Activated CD4-positive, alpha-beta T cell treated with anti-CD3 and anti-CD28 coated beads, Interleukin-2, amount 10 ng/mL, durations not matched to agents 24 days and 14 days (primary cell): ENCODE results near the gene CXCL1. TPM values are rescaled to one million over a fixed set of nuclear protein-coding genes. Genes with fewer than 3 reads are reported as not detected.
"Not testable (repeated sequence)": the region's sequence is repeated elsewhere in the genome, so short reads cannot be mapped to it uniquely, and the experiment has no call there.

Experiments
- DNase-seq: peaks from one replicate; pipeline ENCODE4 v3.0.0; 2022
- H3K27ac Mint-ChIP-seq: one replicate; pipeline ENCODE4 v1.8.0; 2022; ENCODE audit warnings: mild to moderate bottlenecking, mixed read lengths
- H3K27me3 Mint-ChIP-seq: one replicate; pipeline ENCODE4 v1.8.0; 2022; ENCODE audit warnings: mixed read lengths
- H3K36me3 Mint-ChIP-seq: one replicate; pipeline ENCODE4 v1.8.0; 2022; ENCODE audit warnings: low read depth, mild to moderate bottlenecking, mixed read lengths
- H3K4me1 Mint-ChIP-seq: one replicate; pipeline ENCODE4 v1.8.0; 2021; ENCODE audit warnings: mixed read lengths
- H3K4me3 Mint-ChIP-seq: one replicate; pipeline ENCODE4 v1.8.0; 2022; ENCODE audit warnings: mild to moderate bottlenecking, moderate library complexity, mixed read lengths
- H3K9me3 Mint-ChIP-seq: one replicate; pipeline ENCODE4 v1.8.0; 2021; ENCODE audit warnings: mixed read lengths
- intact Hi-C: fragments of 100-400 bp; cut with micrococcal nuclease; formaldehyde crosslinking; loops from one replicate; pipeline ENCODE4 v1.15.1; 2023
- total RNA-seq: library from RNA; stranded (reverse); gene quantifications from 2 replicates; pipeline ENCODE4 v1.2.3, GENCODE V29; 2022

CXCL1 gene
- total RNA-seq, 1 donor from 2014 or later = not detected

GRCh38 chr4:73872316-73873108 is 3.3 kb downstream of the CXCL1 start:
- H3K36me3 Mint-ChIP-seq = no peaks in the 10 kb centered on the region
- DNase-seq = no peak
- H3K27me3 Mint-ChIP-seq = peaks cover 31% of the 10 kb centered on the region
- H3K4me1 Mint-ChIP-seq = no peaks in the 10 kb centered on the region
- H3K9me3 Mint-ChIP-seq = no peaks in the 10 kb centered on the region
- H3K4me3 Mint-ChIP-seq = no peak overlapping the region
- H3K27ac Mint-ChIP-seq = no peak overlapping the region
- intact Hi-C loops = no loop called here

GRCh38 chr4:73874386-73874785 is 5.2 kb downstream of the CXCL1 start:
- no peaks in the 10 kb centered on the region for H3K9me3 Mint-ChIP-seq
- no peak overlapping the region for H3K4me3 Mint-ChIP-seq
- no peaks in the 10 kb centered on the region for H3K4me1 Mint-ChIP-seq
- no peak for DNase-seq
- no peak overlapping the region for H3K27ac Mint-ChIP-seq
- H3K27me3 Mint-ChIP-seq = peaks cover 17% of the 10 kb centered on the region
- intact Hi-C loops = no loop called here
- H3K36me3 Mint-ChIP-seq = no peaks in the 10 kb centered on the region

GRCh38 chr4:73875401-73875800 is 6.2 kb downstream of the CXCL1 start:
- Mint-ChIP-seq H3K27ac (no peak overlapping the region), H3K9me3 (no peaks in the 10 kb centered on the region), H3K36me3 (no peaks in the 10 kb centered on the region), H3K27me3 (peaks cover 7% of the 10 kb centered on the region), H3K4me3 (no peak overlapping the region), H3K4me1 (no peaks in the 10 kb centered on the region)
- DNase-seq = no peak
- intact Hi-C loops = no loop called here

GRCh38 chr4:73883306-73883705 is 14.1 kb downstream of the CXCL1 start:
- H3K9me3 Mint-ChIP-seq = no peaks in the 10 kb centered on the region
- no peak overlapping the region for H3K27ac Mint-ChIP-seq
- H3K4me1 Mint-ChIP-seq = peaks cover 3% of the 10 kb centered on the region
- intact Hi-C loops = no loop called here
- no peaks in the 10 kb centered on the region for H3K36me3 Mint-ChIP-seq
- no peak overlapping the region for H3K4me3 Mint-ChIP-seq
- H3K27me3 Mint-ChIP-seq = peaks cover 5% of the 10 kb centered on the region
- DNase-seq = no peak

GRCh38 chr4:73885574-73886267 is 16.5 kb downstream of the CXCL1 start:
- peaks cover 3% of the 10 kb centered on the region for H3K4me1 Mint-ChIP-seq
- no peak overlapping the region for H3K27ac Mint-ChIP-seq
- no peaks in the 10 kb centered on the region for H3K9me3 Mint-ChIP-seq
- H3K4me3 Mint-ChIP-seq = no peak overlapping the region
- intact Hi-C loops = no loop called here
- H3K36me3 Mint-ChIP-seq = no peaks in the 10 kb centered on the region
- DNase-seq = no peak
- peaks cover 5% of the 10 kb centered on the region for H3K27me3 Mint-ChIP-seq

- Mint-ChIP-seq H3K9me3 (no peaks in the 10 kb centered on the region), H3K27me3 (no peaks in the 10 kb centered on the region), H3K4me3 (no peak overlapping the region), H3K27ac (no peak overlapping the region), H3K36me3 (no peaks in the 10 kb centered on the region), H3K4me1 (no peaks in the 10 kb centered on the region)
- intact Hi-C loops = no loop called here
- no peak for DNase-seq
These were observed 22.1 kb downstream of the CXCL1 start for GRCh38 chr4:73891326-73891725.

GRCh38 chr4:73891739-73892405 is 22.7 kb downstream of the CXCL1 start:
- DNase-seq = no peak
- no peak overlapping the region for H3K27ac Mint-ChIP-seq
- no peaks in the 10 kb centered on the region for H3K27me3 Mint-ChIP-seq
- H3K4me1 Mint-ChIP-seq = no peaks in the 10 kb centered on the region
- H3K9me3 Mint-ChIP-seq = no peaks in the 10 kb centered on the region
- H3K4me3 Mint-ChIP-seq = no peak overlapping the region
- H3K36me3 Mint-ChIP-seq = no peaks in the 10 kb centered on the region
- intact Hi-C loops = no loop called here

- no peaks in the 10 kb centered on the region for H3K27me3 Mint-ChIP-seq
- no peak overlapping the region for H3K27ac Mint-ChIP-seq
- H3K36me3 Mint-ChIP-seq = no peaks in the 10 kb centered on the region
These were observed 23.8 kb downstream of the CXCL1 start for GRCh38 chr4:73892966-73893365.

GRCh38 chr4:73894001-73894400 is 24.8 kb downstream of the CXCL1 start:
- H3K9me3 Mint-ChIP-seq = no peaks in the 10 kb centered on the region
- H3K36me3 Mint-ChIP-seq = no peaks in the 10 kb centered on the region
- H3K4me1 Mint-ChIP-seq = no peaks in the 10 kb centered on the region
- DNase-seq = no peak
- intact Hi-C loops = no loop called here
- no peaks in the 10 kb centered on the region for H3K27me3 Mint-ChIP-seq
- H3K4me3 Mint-ChIP-seq = no peak overlapping the region
- H3K27ac Mint-ChIP-seq = no peak overlapping the region

More at GRCh38 chr4:73892966-73893365, 23.8 kb downstream of the CXCL1 start:
- no peak for DNase-seq
- Mint-ChIP-seq H3K4me1 (no peaks in the 10 kb centered on the region), H3K4me3 (no peak overlapping the region), H3K9me3 (no peaks in the 10 kb centered on the region)
- intact Hi-C loops = no loop called here

GRCh38 chr4:73895201-73896175 is 26.3 kb downstream of the CXCL1 start:
- no peak for DNase-seq
- Mint-ChIP-seq H3K4me3 (no peak overlapping the region), H3K9me3 (no peaks in the 10 kb centered on the region), H3K36me3 (no peaks in the 10 kb centered on the region), H3K27me3 (no peaks in the 10 kb centered on the region), H3K27ac (no peak overlapping the region), H3K4me1 (no peaks in the 10 kb centered on the region)
- intact Hi-C loops = no loop called here

GRCh38 chr4:73896416-73896815 is 27.2 kb downstream of the CXCL1 start:
- intact Hi-C loops = no loop called here
- no peaks in the 10 kb centered on the region for H3K27me3 Mint-ChIP-seq
- H3K4me1 Mint-ChIP-seq = no peaks in the 10 kb centered on the region
- H3K9me3 Mint-ChIP-seq = no peaks in the 10 kb centered on the region
- no peak for DNase-seq
- H3K27ac Mint-ChIP-seq = no peak overlapping the region
- H3K4me3 Mint-ChIP-seq = no peak overlapping the region
- no peaks in the 10 kb centered on the region for H3K36me3 Mint-ChIP-seq

GRCh38 chr4:73897380-73898136 is 28.4 kb downstream of the CXCL1 start:
- no peak overlapping the region for H3K4me3 Mint-ChIP-seq
- intact Hi-C loops = no loop called here
- H3K36me3 Mint-ChIP-seq = no peaks in the 10 kb centered on the region
- H3K27ac Mint-ChIP-seq = no peak overlapping the region
- no peaks in the 10 kb centered on the region for H3K4me1 Mint-ChIP-seq
- no peak for DNase-seq
- no peaks in the 10 kb centered on the region for H3K27me3 Mint-ChIP-seq
- H3K9me3 Mint-ChIP-seq = no peaks in the 10 kb centered on the region

- H3K4me3 Mint-ChIP-seq, H3K4me1 Mint-ChIP-seq, DNase-seq, H3K36me3 Mint-ChIP-seq, H3K9me3 Mint-ChIP-seq, intact Hi-C loops, H3K27ac Mint-ChIP-seq, H3K27me3 Mint-ChIP-seq: not testable (repeated sequence)
These were observed 30.1 kb downstream of the CXCL1 start for GRCh38 chr4:73899338-73899737.
